GM23338 (cell line): Measurements from ENCODE around the gene KCNK5. TPM values are rescaled to one million over a fixed set of nuclear protein-coding genes. Genes with fewer than 3 reads are reported as not detected.

Experiments
- ATAC-seq: fragments of 200-7000 bp; cut with Tn5 transposase; 3 replicates; pipeline ENCODE4 v1.9.1; 2020
- DNase-seq: peaks from one replicate; pipeline ENCODE4 v3.0.0-alpha.2; 2015; ENCODE audit warnings: low spot score
- H2AFZ ChIP-seq: fragments of 200-600 bp; sonication (generic); 2 replicates; pipeline ENCODE4 v1.8.0; 2016; ENCODE audit warnings: antibody characterized with exemption, mild to moderate bottlenecking, moderate library complexity
- H3F3A ChIP-seq: fragments of 200-600 bp; sonication (generic); replicated peaks from 2 replicates; pipeline ENCODE4 v1.8.0; 2017; ENCODE audit warnings: antibody characterized with exemption, mixed run types, low read depth
- H3K27ac ChIP-seq: fragments of 200-600 bp; sonication (generic); 2 replicates; pipeline ENCODE4 v1.6.1; 2016; ENCODE audit warnings: low read depth
- H3K27me3 ChIP-seq: fragments of 200-600 bp; sonication (generic); 2 replicates; pipeline ENCODE4 v1.8.0; 2016; ENCODE audit warnings: mild to moderate bottlenecking, mixed run types, moderate library complexity; ENCODE audit not compliant: insufficient read depth
- H3K36me3 ChIP-seq: fragments of 200-600 bp; sonication (generic); 2 replicates; pipeline ENCODE4 v1.8.0; 2016; ENCODE audit warnings: mild to moderate bottlenecking; ENCODE audit not compliant: insufficient read depth
- H3K4me1 ChIP-seq: fragments of 200-600 bp; sonication (generic); 2 replicates; pipeline ENCODE4 v1.8.0; 2016; ENCODE audit warnings: mild to moderate bottlenecking, moderate library complexity; ENCODE audit not compliant: insufficient read depth
- H3K4me2 ChIP-seq: fragments of 200-600 bp; sonication (generic); 2 replicates; pipeline ENCODE4 v1.7.1; 2017; ENCODE audit warnings: mixed run types
- H3K4me3 ChIP-seq: fragments of 200-600 bp; sonication (generic); 2 replicates; pipeline ENCODE4 v1.6.1; 2016; ENCODE audit warnings: mixed run types
- H3K79me2 ChIP-seq: fragments of 200-600 bp; sonication (generic); replicated peaks from 2 replicates; pipeline ENCODE4 v1.8.0; 2017; ENCODE audit warnings: mild to moderate bottlenecking; ENCODE audit not compliant: insufficient read depth
- H3K9me2 ChIP-seq: fragments of 200-600 bp; sonication (generic); 2 replicates; pipeline ENCODE4 v1.8.0; 2017; ENCODE audit not compliant: insufficient read depth
- H4K20me1 ChIP-seq: fragments of 200-600 bp; sonication (generic); replicated peaks from 2 replicates; pipeline ENCODE4 v1.8.0; 2017; ENCODE audit warnings: mild to moderate bottlenecking; ENCODE audit not compliant: insufficient read depth
- H3K27ac Mint-ChIP-seq: 2 replicates; pipeline ENCODE4 v1.8.0; 2020; ENCODE audit warnings: inconsistent platforms, mild to moderate bottlenecking, moderate library complexity, mixed read lengths
- H3K27me3 Mint-ChIP-seq: 3 replicates; pipeline ENCODE4 v1.8.0; 2022; ENCODE audit warnings: low read depth, mild to moderate bottlenecking, moderate library complexity, mixed read lengths, inconsistent platforms; ENCODE audit not compliant: insufficient read depth, poor library complexity
- H3K36me3 Mint-ChIP-seq: 3 replicates; pipeline ENCODE4 v1.8.0; 2021; ENCODE audit warnings: low read depth, mild to moderate bottlenecking, inconsistent platforms, moderate library complexity, mixed read lengths
- H3K4me1 Mint-ChIP-seq: 3 replicates; pipeline ENCODE4 v1.8.0; 2020; ENCODE audit warnings: mild to moderate bottlenecking, inconsistent platforms, mixed read lengths
- H3K4me3 Mint-ChIP-seq: 3 replicates; pipeline ENCODE4 v1.8.0; 2021; ENCODE audit warnings: moderate library complexity, mild to moderate bottlenecking, inconsistent platforms, mixed read lengths
- H3K9me3 Mint-ChIP-seq: 3 replicates; pipeline ENCODE4 v1.8.0; 2020; ENCODE audit warnings: moderate library complexity, mild to moderate bottlenecking, inconsistent platforms, mixed read lengths
- CREB1 ChIP-seq: fragments of 250-450 bp; sonication (Bioruptor Pico); IDR thresholded peaks from 2 replicates; pipeline ENCODE4 v1.5.0; 2020; ENCODE audit warnings: low read depth, mild to moderate bottlenecking, moderate library complexity
- CTCF ChIP-seq, 2 experiments: fragments of 200-600 bp in 1 of 2; sonication (generic) in 1 of 2; conservative IDR thresholded peaks; 2 replicates each; pipeline versions ENCODE4 v1.5.1 to v1.6.1; 2016 to 2017; ENCODE audit warnings: antibody characterized with exemption in 2 of 2, low read depth in 2 of 2, mild to moderate bottlenecking in 2 of 2, moderate library complexity in 1 of 2
- ETS1 ChIP-seq: IDR thresholded peaks from 2 replicates; pipeline ENCODE4 v1.6.1; 2016; ENCODE audit warnings: antibody characterized with exemption
- EZH2 ChIP-seq: fragments of 200-600 bp; sonication (generic); IDR thresholded peaks from one replicate; pipeline ENCODE4 v1.8.0; 2017; ENCODE audit warnings: antibody characterized with exemption, mild to moderate bottlenecking, low read depth; ENCODE audit not compliant: unreplicated experiment
- EZH2phosphoT487 ChIP-seq: fragments of 200-600 bp; sonication (generic); IDR thresholded peaks from one replicate; pipeline ENCODE4 v1.8.1; 2018; ENCODE audit warnings: antibody characterized with exemption; ENCODE audit not compliant: unreplicated experiment
- JUNB ChIP-seq: IDR thresholded peaks from one replicate; pipeline ENCODE4 v1.6.1; 2016; ENCODE audit warnings: antibody characterized with exemption; ENCODE audit not compliant: unreplicated experiment
- NANOG ChIP-seq: IDR thresholded peaks from 2 replicates; pipeline ENCODE4 v1.6.1; 2016; ENCODE audit warnings: antibody characterized with exemption, borderline replicate concordance
- POLR2AphosphoS5 ChIP-seq: IDR thresholded peaks from 2 replicates; pipeline ENCODE4 v1.6.1; 2016; ENCODE audit warnings: antibody characterized with exemption, low read depth
- REST ChIP-seq: IDR thresholded peaks from one replicate; pipeline ENCODE4 v1.6.1; 2018; ENCODE audit warnings: antibody characterized with exemption; ENCODE audit not compliant: unreplicated experiment
- STAT1 ChIP-seq: IDR thresholded peaks from one replicate; pipeline ENCODE4 v1.6.1; 2016; ENCODE audit warnings: antibody characterized with exemption; ENCODE audit not compliant: unreplicated experiment
- ZNF114 ChIP-seq: fragments of 250-450 bp; sonication (Bioruptor Pico); IDR thresholded peaks from 2 replicates; pipeline ENCODE4 v1.5.0; 2020; ENCODE audit warnings: mild to moderate bottlenecking, moderate library complexity
- ZNF331 ChIP-seq: fragments of 250-450 bp; sonication (Bioruptor Pico); IDR thresholded peaks from 2 replicates; pipeline ENCODE4 v1.5.0; 2020; ENCODE audit warnings: low read depth, mild to moderate bottlenecking, moderate library complexity
- ZNF462 ChIP-seq: fragments of 250-450 bp; sonication (Bioruptor Pico); IDR thresholded peaks from 2 replicates; pipeline ENCODE4 v1.5.0; 2020; ENCODE audit warnings: mild to moderate bottlenecking, moderate library complexity
- polyA plus RNA-seq: library from polyadenylated mRNA; unstranded; fragments of >200 nt; fragmentation: Nextera tagmentation; extraction: Ambion mirVana; gene quantifications from 2 replicates; pipeline ENCODE4 v1.2.1, GENCODE V29; 2016
- total RNA-seq: library from RNA; depleted of rRNA; stranded (reverse); fragments of >200 nt; shearing (Covaris generic); gene quantifications from 2 replicates; pipeline ENCODE4 v1.2.3, GENCODE V29; 2014

Gene KCNK5
- total and polyA plus RNA-seq, 2 experiments from 2014 or later, result 9.5 to 57.4 TPM

- Mint-ChIP-seq H3K36me3 (no peaks in the 10 kb centered on the region), H3K4me1 (peaks cover 7% of the 10 kb centered on the region; the same call in 1 of the 3 replicates), H3K27ac (no peak overlapping the region), H3K4me3 (no peak overlapping the region), H3K9me3 (no peaks in the 10 kb centered on the region), H3K27me3 (peaks cover 18% of the 10 kb centered on the region)
- no peak for TF ChIP-seq STAT1
- TF ChIP-seq EZH2phosphoT487, result no peak
- TF ChIP-seq JUNB, result no peak
- no peak for TF ChIP-seq ZNF114 (CRISPR knock-in tag)
- no peak for TF ChIP-seq ZNF462 (CRISPR knock-in tag)
- no peak for TF ChIP-seq CREB1 (CRISPR knock-in tag)
- no peak for TF ChIP-seq REST
- no peak for TF ChIP-seq ZNF331
- no peak for TF ChIP-seq CTCF (conservative IDR thresholded peaks at IDR 0.05; ENCODE audit: low read depth in 2 of 2)
- TF ChIP-seq EZH2, result no peak
- TF ChIP-seq NANOG, result no peak
- TF ChIP-seq POLR2AphosphoS5, result no peak
- TF ChIP-seq ETS1, result no peak
- no peaks in the 10 kb centered on the region for H3F3A ChIP-seq
- no peaks in the 10 kb centered on the region for H3K79me2 ChIP-seq
- H3K4me2 ChIP-seq, result no peak overlapping the region
- no peaks in the 10 kb centered on the region for H3K36me3 ChIP-seq
- H3K4me3 ChIP-seq, result no peak overlapping the region
- H3K9me2 ChIP-seq, result 0 out of 2 replicates have a peak, but pooled peaks cover 3% of the 10 kb centered on the region
- no peaks in the 10 kb centered on the region for H3K27me3 ChIP-seq
- peaks cover 4% of the 10 kb centered on the region; the same call in 1 of the 2 replicates for H3K4me1 ChIP-seq
- H2AFZ ChIP-seq, result peak overlapping the region; percentile 96
- no peaks in the 10 kb centered on the region for H4K20me1 ChIP-seq
- DNase-seq, result peak; percentile 29
- no peak overlapping the region for H3K27ac ChIP-seq
- ATAC-seq, result peak; percentile 45; the same call in 2 of the 3 replicates
Measured at GRCh38 chr6:39243809-39244208, 14.5 kb upstream of the KCNK5 start.
